HG03442 (cell line): ENCODE results near the gene EOLA2.
"Not testable (repeated sequence)": the region's sequence is repeated elsewhere in the genome, so short reads cannot be mapped to it uniquely, and the experiment has no call there.

Experiments used
- ATAC-seq: cut with Tn5 transposase; IDR thresholded peaks from one replicate; pipeline ENCODE4 v1.9.1; 2021; ENCODE audit warnings: mild to moderate bottlenecking, moderate library complexity; ENCODE audit not compliant: unreplicated experiment

EOLA2 gene

DNA sequence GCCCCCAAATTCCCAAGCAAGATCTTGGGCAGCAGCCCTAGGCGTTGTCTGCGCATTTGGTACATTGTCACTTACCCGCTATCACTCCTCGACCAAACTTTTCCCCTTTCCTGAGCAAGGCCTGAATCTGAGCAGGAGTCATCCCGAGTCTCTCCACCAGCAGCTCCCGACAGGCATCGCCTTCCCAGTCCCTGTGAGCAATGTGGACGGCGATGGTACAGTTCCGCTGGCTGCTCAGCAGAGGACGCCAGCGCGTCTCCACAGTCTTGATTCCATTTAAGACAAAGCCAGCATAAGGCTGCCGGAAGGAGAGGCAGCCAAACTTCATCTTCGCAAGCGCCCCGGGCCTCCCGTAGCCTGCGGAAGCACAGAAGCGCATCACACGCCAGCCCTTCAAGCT, 4.7 kb downstream of the EOLA2 start:
- ATAC-seq: not testable (repeated sequence)

DNA sequence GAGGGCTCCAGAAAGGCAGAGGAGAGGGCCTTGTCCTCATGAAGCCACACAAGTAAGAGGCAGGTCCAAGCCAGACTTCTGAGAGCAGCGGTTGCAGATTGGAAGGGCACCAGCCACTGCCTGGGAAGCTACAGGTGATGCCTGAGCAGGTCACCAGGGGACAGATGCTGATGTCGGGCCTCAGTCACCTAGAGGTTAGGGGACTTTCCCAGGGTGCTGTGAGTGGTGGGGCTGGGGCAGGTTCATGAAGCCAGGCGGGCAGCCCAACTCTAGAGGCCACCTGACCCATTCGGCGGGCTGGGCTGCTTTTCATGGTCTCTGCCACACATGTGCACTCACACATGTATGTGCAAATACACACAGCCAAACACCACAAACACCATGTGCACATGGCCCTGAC, 5.3 kb downstream of the EOLA2 start:
- ATAC-seq: not testable (repeated sequence)

DNA sequence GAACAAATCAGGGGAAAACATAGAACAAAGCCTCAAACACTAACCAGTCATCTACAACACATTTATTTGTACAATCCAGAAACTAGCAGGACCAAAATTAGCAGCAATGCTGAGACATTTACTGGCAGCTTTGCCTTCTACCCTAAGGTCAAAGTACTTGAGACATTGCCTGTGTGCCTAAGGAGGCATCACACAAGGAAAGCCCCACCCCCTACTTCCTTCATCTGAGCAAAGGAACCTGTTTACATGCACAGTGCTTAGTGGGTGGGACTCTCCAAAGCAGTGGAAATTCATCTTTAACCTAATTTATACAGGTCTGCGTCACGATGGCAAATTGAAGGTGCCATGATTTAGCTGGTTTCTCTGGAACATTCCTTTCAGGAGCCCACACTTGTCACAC, 6.1 kb downstream of the EOLA2 start:
- not testable (repeated sequence) for ATAC-seq

DNA sequence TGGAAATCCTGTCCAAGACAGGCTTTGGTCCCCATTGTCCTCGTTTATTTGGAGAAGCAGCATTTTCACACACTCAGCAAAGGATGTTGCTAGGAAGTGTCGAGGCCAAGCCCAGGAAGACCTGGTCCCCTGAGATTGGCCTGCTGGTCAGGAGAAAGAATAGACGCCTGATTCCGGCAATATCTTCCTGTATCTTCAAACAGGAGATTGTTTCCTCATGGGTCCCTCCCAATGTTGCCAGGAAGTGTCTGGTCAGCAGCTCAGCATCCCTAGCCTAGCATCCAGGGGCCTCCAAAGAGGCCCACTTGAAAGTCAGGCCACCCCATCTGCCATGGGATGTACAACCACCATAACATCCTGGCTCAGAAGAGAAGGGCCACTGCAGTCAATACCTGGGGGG, 6.9 kb downstream of the EOLA2 start:
- ATAC-seq: not testable (repeated sequence)

DNA sequence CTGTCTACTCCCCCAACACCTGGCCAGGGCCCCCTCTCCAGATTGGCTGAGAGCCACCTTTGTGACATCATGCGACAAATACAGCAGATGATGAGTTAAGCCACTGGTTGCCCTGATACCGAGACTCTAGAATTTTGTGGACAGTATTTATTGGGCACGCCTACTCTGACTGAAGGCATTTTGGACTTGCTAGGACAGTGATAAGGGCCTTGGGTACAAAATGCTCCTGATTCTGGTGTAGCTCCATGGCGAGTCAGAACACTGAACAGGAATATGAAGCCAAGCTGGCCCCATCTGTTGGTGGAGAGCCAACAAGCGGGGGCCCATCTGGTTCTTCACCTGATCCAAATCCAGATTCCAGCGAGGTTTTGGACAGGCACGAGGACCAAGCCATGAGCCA, 8.9 kb downstream of the EOLA2 start, which contains the start of gene HSFX4:
Gene HSFX4 (plus strand): TSS at position 174 of the 400 bp plus-strand sequence. CDS start 72 bp downstream, at position 246.
- not testable (repeated sequence) for ATAC-seq

DNA sequence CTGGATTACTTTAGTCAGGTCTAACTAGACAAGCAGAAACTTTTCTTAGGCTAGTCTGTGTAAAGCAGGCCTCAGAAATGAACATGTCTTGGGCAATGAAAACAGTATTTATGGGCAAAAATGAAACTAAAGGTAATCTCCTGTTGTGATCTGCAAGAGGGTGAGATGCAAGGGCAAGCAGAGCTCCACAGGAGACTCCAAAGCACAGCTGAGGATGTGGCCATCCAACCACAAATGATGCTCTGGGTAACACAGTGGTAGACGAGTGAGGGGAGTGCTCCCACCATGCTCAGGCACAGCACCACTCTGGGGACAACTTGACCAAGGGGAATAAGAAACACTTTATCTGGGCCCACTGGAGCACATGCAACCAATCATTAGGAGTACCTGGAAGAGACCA, 9.7 kb downstream of the EOLA2 start:
- not testable (repeated sequence) for ATAC-seq

DNA sequence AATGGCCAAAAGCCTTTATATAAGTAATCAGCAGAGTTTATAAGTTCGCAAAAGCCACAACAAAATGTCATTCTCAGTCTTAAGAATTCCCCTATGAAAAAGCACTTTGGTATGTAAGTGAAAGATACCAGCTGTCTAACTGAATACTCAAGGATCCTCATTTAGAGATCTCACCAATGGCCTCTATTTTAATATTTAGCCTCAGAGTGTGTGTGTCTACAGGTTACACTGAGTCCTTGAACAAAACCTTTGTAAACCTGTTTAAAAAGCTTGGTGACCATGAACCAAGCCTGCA, 10.4 kb downstream of the EOLA2 start:
- peak; percentile 47 for ATAC-seq

DNA sequence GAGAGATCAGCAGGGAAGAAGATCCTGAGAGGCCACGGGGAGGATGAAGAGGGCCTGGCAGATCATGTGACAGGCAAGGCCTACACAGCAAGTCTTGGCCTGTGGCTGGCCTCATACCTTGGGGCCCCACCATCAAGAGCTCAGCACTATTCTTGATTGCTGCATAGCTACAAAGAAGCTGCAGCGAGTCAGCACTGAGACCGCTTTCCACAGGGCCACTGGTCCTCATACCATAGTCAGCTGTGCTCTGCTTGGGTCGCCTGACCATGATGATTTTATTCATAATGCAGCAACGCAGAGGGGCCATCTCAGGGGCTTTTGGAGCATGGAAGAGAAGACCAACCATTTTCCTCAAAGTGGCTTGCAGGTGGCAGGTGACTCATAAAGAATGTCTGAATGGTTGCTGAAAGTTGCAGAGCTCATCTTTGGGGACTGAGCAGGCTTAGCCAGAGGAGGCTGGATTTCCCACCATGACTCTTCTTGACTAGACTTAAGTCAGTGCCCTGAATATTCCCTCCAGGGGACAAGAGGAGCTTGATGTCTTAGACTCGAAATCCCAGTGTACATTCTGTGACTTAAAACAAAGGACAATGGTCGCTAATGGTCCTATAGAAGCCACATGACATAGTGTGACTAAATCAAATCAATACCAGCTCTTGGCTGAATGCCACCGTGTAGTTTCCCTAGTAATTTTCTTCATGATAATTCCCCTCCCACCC, 10.9 kb downstream of the EOLA2 start:
- peak; percentile 55 for ATAC-seq

DNA sequence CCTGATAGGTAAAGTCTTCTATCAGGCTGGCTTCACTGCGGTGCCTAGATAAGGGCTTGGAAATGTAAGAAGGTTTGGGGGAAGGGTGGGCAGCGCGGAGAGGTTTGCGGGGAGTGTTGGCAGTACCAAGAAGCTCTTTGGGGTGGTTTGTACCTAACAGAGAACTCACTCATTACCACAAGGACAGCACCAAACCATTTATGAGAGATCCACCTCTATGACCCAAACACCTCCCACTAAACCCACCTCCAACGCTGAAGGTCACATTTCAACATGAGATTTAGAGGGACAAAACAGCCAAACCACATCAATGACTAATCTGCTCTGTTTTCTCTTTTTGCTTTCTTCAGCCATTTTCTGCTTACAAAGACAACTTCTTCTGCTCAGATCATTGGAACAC, 13.9 kb downstream of the EOLA2 start:
- not testable (repeated sequence) for ATAC-seq

DNA sequence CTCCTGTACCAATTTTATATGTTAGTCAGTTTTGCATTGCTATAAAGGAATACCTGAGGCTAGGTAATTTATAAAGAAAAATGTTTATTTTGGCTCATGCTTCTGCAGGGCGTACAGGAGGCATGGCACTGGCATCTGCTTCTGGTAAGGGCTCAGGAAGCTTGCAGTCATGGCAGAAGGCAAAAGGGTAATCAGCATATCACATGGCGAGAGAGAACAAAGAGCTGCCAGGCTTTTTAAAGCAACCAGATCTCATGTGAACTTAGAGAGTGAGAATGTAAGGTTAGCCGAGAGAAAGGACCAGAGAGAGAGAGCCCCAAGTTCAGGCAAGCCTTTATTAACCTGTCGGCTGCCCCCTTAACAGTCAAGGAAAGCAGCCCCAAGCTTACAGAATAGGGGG, 14.5 kb downstream of the EOLA2 start:
- ATAC-seq: not testable (repeated sequence)

DNA sequence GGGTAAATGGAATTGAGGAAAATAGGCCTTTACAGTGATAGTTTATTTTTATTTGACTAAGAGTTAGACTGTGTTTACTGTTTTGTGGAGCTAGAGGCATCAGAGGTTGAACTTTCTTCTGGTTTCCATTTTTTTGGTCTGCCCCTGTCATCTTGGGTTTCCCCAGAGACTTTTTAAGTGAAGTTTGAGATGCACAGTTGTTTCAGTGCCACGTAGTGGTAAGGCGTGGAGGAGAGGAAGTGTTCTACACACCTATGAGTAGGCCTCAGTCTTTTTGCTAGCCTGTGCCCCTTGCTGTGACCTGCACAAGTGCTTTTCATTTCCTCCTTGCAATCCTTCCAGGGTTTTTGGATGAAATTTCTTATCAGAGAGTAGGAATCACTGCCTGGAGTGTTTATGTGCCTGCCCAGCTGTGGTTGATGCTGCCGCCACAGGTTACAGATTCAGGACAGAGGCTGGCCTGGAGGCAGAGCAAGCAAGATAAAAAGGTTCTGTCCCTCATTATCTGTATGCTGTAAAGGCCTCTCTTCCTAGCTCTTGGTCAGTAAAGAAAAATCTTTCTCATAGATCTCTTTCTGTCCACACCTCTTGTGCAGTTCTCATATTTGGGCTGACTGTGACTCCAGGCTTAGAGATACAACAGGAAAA, 21.4 kb downstream of the EOLA2 start:
- peak; percentile 94 for ATAC-seq

DNA sequence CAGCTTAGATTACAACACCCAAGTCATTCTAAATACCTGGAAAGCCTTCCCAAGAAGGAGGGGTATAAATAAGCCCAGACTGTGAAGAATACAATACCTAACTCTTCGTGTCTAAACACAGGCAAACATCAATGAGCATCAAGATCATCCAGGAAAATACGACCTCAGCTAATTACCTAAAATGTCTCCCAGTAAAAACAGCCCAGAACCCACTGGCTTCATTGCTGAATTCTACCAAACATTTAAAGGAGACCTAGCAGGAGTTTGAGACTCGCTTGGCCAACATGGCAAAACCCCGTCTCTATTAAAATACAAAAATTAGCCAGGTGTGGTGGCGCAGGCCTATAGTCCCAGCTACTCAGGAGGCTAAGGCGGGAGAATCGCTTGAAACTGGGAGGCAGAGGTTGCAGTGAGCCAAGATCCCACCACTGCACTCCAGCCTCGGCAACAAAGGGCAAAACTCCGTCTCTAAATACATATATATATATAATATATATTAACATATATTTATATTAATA, 28.1 kb downstream of the EOLA2 start:
- no peak for ATAC-seq

DNA sequence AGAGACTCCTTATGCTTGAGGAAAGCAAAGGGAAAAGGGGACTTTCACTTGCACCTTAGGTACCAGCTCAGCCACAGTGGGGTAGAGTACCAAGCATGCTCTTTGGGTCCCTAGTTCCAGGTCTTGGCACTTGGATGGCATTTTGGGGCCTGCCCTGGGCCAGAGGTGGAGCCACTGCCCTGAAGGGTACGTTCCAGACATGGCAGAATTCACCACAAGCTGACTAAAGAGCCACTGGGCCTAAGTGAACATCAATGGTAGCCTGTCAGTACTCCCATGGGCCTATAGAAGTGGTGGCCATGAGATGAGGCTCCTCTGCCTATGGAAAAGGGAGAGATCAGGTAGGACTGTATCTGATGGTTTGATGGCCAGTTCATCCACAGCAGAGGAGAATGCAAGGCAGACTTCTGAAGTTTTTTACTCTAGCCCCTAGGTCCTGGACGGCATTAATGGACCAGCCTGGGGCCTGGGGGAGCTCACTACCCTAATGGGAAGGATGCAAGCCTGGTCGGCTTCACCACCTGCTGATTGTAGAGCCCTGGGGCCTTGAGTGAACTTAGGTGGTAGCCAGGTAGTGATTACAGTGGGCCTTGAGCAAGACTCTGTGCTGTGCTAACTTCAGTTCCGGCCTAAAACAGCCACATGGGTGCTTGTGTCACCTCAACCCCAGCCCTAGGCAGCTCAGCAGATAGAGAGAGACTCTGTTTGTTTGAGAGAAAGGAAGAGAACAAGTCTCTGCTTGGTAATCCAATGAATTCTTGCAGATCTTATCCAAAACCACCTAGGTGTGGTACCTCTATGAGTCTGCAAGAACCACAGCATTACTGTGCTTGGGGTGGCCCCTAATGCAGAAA, 28.7 kb downstream of the EOLA2 start:
- no peak for ATAC-seq

DNA sequence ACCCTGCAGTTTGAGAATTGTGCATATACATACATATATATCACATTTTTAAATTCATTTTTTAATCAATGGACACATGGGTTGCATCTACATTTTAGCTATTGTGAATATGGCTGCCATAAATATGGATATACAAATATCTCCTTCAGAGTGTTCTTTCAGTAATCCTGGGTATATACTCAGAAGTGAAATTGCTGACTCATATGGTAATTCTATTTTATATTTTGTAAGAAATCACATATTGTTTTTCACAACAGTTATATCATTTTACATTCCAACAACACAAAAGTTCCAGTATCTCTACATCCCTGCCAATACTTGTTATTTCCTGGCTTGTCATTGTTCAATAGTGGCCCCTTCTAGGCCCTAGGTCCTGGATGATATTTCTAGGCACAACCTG, 29.6 kb downstream of the EOLA2 start:
- no peak for ATAC-seq

DNA sequence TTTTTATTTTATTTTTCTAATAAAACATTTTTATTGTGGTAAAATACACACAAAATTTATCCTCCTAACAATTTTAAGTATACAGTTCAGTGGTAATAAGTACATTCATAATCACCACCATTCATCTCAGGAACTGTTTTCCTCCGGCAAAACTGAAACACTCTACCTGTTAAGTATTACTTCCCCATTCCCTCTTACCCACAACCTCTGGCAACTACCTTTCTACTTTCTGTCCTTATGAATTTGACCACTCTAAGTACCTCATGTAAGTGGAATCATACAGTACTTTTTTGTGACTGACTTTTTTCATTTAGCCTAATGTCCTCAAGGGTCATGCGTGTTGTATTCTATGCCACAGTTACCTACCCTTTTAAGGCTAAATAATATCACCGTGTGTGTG, 30.0 kb downstream of the EOLA2 start:
- ATAC-seq: peak; percentile 71

DNA sequence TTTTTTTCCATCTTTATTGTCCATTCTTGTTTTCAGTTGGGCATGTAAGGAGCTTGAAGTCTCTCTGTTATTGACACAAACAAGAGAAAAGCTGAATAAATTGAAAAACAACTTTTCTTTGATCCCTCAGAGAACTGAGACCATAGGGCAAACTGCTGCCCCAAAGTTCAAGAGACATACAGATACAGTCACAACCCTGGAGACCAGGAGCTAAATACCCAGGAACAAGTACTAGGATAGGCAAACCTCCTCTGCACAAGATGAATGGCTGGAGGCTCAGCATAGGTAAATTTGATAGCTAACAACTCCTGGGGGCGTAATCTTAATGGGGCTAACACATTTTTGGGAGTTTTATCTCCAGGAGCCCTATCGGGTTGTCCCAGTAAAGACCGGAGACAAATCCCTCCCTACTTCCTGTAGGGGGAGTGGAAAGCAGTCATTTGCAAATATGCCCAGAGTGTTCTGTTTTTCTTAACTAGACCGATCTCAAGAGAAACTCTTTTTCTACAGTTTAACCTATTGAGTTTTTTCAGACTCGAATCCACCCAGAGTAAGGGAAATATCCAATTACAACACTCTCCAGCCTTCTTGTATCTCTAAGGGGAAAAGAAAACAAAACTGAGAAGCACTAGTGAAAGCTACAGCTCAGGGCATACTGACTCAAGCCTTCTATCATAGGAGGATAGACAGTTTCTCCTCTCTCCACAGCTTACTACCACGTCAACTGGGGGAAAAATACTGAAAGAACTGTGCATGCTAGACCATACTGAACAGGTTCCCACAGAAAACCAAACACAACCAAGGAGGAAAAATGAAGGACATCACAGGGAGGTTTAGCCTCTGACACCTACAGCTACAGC, 34.2 kb downstream of the EOLA2 start:
- peak; percentile 79 for ATAC-seq

DNA sequence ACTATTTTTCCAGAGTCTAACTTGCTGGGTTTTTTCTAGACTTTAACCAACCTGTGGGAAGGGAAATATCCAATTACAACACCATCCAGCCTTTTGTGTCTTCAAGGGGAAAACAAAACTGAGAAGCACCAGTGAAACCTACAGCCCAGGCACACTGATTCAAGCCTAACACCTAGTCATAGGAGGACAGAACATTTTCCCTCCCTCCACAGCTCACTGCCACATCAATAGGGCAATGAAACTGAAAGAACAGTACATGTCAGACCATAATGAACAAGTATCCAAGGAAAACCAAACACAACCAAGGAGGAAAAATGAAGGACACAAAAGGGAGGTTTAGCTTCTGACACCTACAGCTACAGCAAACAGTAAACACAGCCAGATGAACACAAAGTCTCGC, 39.7 kb downstream of the EOLA2 start:
- no peak for ATAC-seq

DNA sequence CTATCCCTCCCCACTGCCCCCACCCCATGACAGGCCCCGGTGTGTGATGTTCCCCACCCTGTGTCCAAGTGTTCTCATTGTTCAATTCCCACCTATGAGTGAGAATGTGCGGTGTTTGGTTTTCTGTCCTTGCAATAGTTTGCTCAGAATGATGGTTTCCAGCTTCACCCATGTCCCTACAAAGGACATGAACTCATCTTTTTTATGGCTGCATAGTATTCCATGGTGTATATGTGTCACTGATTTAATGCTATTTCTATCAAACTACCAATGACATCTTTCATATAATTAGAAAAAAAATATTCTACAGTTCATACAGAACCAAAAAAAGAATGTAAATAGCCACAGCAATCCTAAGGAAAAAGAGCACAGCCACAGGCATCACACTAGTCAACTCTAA, 47.5 kb downstream of the EOLA2 start:
- ATAC-seq: not testable (repeated sequence)
